Right lobe of liver (tissue), 4 donors: ENCODE measurements around the gene SLC15A1.

Experiments used
- POLR2A ChIP-seq: fragments of 450-650 bp; IDR thresholded peaks from one replicate; pipeline ENCODE4 v1.6.1; 2017; ENCODE audit warnings: antibody characterized with exemption, mild to moderate bottlenecking
- TF ChIP-seq, protein P1 (sequence below), 4 donors: fragments of 200-600 bp in 3 of 4; fragments of 450-650 bp in 1 of 4; IDR thresholded peaks; one replicate each; pipeline versions ENCODE4 v1.5.1 to v1.8.0; 2016 to 2022; ENCODE audit warnings: antibody characterized with exemption in 4 of 4, mild to moderate bottlenecking in 2 of 4
- donor health status: DM: no; HTN: no; CAD: no.
- donor health status: DM: no; HTN: no; CAD: no.
- donor health status: DM: no; HTN: yes; CAD: no.

DNA sequence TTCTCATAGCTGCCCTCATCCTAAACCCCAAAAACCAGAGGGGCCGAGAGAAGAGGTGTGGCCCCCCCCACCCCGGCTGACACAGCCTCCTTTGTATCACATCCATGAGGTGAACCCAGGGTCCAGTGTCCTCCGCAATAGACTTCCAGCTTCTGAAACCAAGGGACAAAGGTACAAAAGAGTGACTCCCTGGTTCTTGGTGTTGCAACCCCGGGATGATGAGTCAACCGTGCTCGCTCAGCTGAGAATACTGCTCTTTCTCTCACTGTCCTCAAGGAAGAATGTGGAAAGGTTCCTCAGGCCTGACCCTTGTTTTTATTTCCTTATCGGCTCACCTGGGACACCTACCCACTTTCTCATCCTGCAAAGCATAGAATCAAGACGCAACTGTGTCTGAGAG lies 5.5 kb downstream of the SLC15A1 start:
- TF ChIP-seq, protein P1, sequence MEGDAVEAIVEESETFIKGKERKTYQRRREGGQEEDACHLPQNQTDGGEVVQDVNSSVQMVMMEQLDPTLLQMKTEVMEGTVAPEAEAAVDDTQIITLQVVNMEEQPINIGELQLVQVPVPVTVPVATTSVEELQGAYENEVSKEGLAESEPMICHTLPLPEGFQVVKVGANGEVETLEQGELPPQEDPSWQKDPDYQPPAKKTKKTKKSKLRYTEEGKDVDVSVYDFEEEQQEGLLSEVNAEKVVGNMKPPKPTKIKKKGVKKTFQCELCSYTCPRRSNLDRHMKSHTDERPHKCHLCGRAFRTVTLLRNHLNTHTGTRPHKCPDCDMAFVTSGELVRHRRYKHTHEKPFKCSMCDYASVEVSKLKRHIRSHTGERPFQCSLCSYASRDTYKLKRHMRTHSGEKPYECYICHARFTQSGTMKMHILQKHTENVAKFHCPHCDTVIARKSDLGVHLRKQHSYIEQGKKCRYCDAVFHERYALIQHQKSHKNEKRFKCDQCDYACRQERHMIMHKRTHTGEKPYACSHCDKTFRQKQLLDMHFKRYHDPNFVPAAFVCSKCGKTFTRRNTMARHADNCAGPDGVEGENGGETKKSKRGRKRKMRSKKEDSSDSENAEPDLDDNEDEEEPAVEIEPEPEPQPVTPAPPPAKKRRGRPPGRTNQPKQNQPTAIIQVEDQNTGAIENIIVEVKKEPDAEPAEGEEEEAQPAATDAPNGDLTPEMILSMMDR (IDR thresholded peaks at IDR 0.05): no peak
- TF ChIP-seq POLR2A: no peak
